Measurements from ENCODE around the gene KIAA0753. TPM values are rescaled to one million over a fixed set of nuclear protein-coding genes. Genes with fewer than 3 reads are reported as not detected.

KIAA0753 gene
- 16.5 to 22.1 TPM (median 19.6 TPM) in 5 replicates for total RNA-seq (2022; extraction: Qiagen RNA extraction; ENCODE audit: low read depth)

DNA sequence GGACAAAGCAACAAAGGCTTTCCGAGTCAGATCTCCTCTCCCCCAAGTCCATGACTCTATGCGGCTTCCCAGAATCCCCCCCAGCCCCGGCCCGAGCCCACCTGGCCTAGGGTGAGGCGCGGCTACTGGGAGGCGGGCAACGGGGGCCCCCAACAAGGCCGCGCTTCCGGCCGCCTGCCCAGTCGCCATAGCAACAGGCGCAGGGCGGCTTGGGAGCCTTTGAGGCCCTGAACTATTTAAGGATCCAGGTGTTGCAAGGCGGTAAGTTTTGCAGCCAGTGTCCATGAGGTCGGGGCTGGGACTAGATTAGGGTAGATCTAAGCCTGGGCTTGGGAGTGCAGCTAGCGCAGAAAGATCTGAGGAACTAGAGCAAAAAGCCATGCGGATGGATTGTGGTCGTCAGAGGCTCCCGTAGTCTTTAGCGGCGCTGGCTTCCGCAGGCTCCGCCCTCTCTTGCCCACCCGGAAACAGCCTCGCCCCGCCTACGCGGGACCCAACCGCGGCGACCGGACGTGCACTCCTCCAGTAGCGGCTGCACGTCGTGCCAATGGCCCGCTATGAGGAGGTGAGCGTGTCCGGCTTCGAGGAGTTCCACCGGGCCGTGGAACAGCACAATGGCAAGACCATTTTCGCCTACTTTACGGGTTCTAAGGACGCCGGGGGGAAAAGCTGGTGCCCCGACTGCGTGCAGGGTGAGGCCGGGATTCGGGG, at the start of gene KIAA0753, which contains the start of gene TXNDC17:
TSS of gene KIAA0753 (minus strand) at position 176 of the 711 bp plus-strand sequence. CDS start 5,608 bp downstream, outside the sequence.
TSS of gene TXNDC17 (plus strand) at position 525 of the 711 bp plus-strand sequence. CDS start at position 548, 23 bp downstream.

DNA sequence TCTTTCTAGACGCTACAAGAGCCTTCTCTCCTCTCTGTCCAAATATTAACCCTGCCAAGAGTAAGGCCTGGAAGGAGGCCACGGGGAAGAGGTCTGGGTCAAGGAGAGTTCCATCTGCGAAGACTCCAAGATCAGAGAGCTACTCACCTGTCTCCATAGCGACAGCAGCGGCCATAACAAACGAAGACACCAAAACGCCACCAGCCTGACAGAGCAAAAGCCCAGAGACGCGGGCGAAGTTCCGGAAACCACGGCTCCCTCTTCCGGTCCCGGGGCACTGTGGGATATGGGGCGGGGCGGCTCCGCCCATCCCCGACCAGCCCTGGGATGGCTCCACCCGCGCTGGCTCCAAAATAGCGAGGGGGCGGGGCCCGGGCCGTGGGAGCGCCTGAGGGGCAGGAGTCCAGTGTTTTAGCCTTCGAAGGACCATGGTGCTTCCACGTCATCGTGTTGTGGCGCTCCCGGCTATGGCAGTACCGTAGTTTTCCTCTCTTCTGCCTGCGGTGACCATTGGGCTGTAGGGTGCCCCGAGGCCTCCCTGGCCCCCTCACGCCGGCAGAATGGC, 10.9 kb upstream of the KIAA0753 start, which contains the start of the genes C17orf100 and MED31:
TSS of gene C17orf100 (plus strand) at position 409 of the 565 bp plus-strand sequence. CDS start at position 561, 152 bp downstream.
TSS of gene MED31 (minus strand) at position 252 of the 565 bp plus-strand sequence. CDS start at position 175, 77 bp downstream.

DNA sequence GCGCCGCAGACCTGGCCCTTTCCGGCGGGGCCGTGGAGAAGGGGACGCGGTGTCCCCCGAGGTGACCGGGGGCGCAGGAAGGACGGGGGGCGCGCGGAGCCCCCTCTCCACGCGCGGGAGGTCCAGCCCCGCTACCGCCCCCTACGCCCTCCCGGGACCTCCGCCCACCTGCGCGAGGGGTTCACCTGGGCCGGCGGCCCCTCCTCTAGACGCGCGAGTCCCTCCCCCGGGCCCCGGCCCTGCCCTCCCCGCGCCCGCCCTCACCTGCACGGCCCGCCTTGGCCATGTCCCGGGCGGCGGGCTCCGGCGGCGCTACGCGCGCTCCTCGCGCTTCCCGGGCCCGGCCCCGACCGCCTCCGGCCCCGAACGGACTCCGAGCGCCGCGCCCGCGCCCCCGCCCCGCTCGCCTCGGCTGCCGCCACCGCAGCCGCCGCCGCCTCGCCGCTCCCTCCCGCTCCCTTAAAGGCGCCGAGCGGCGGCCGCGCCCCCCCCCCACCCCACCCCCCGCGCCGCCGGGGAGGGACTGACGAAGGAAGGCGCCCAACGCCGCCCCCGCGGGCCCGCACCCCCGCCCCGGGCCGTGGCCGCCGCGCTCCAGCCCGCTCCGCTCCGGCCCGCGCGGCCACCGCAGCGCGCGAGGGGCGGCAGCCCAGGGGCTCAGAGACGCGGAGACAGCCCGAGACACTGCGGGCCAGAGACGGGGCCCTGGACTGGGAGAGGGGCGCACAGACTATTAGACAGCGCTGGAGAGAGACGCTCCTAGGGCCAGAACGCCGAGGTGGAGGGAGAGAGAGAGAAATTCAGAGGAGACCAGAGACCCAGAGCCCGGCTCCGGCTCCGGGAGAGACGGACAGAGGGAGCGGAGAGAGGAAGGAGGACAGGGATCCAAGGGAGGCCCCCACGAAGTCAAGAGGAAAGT, 84.1 kb downstream of the KIAA0753 start, which contains the start of gene PITPNM3:
TSS of gene PITPNM3 (minus strand) at position 435 of the 919 bp plus-strand sequence. CDS start at position 286, 149 bp downstream.

Other genes starting within 250 kb of the KIAA0753 start
- not detected in 5 replicates for gene AIPL1, start 205.6 kb downstream of the KIAA0753 start, total RNA-seq (2022; extraction: Qiagen RNA extraction; ENCODE audit: low read depth)
- 44.2 to 51.9 TPM (median 45.7 TPM) in 5 replicates for gene PIMREG, start 196.3 kb downstream of the KIAA0753 start, total RNA-seq (2022; extraction: Qiagen RNA extraction; ENCODE audit: low read depth)
- 1.6 to 2.9 TPM (median 2.2 TPM) in 5 replicates for gene PITPNM3, start 84.2 kb downstream of the KIAA0753 start, total RNA-seq (2022; extraction: Qiagen RNA extraction; ENCODE audit: low read depth)
- 379 to 465 TPM (median 412 TPM) in 5 replicates for gene TXNDC17, start 349 bp upstream of the KIAA0753 start, total RNA-seq (2022; extraction: Qiagen RNA extraction; ENCODE audit: low read depth)
- gene MED31, start 10.9 kb upstream of the KIAA0753 start, total RNA-seq (2022; extraction: Qiagen RNA extraction; ENCODE audit: low read depth): 23.0 to 35.7 TPM (median 34.1 TPM) in 5 replicates
- 2.2 to 3.0 TPM (median 2.8 TPM) in 5 replicates for gene C17orf100, start 11.1 kb upstream of the KIAA0753 start, total RNA-seq (2022; extraction: Qiagen RNA extraction; ENCODE audit: low read depth)
- gene SLC13A5, start 72.7 kb upstream of the KIAA0753 start, total RNA-seq (2022; extraction: Qiagen RNA extraction; ENCODE audit: low read depth): 0.13 to 0.24 TPM (median 0.16 TPM) in 5 replicates
- gene XAF1, start 115.3 kb upstream of the KIAA0753 start, total RNA-seq (2022; extraction: Qiagen RNA extraction; ENCODE audit: low read depth): 0.03 TPM in 1 of 5 replicates, not detected in the others
- not detected in 5 replicates for gene FBXO39, start 135.5 kb upstream of the KIAA0753 start, total RNA-seq (2022; extraction: Qiagen RNA extraction; ENCODE audit: low read depth)
- gene TEKT1, start 191.0 kb upstream of the KIAA0753 start, total RNA-seq (2022; extraction: Qiagen RNA extraction; ENCODE audit: low read depth): 0.05 TPM in 1 of 5 replicates, not detected in the others